ENCODE results near the gene MS4A13.
"Not testable (repeated sequence)": the region's sequence is repeated elsewhere in the genome, so short reads cannot be mapped to it uniquely, and the experiment has no call there.

MS4A13 gene

DNA sequence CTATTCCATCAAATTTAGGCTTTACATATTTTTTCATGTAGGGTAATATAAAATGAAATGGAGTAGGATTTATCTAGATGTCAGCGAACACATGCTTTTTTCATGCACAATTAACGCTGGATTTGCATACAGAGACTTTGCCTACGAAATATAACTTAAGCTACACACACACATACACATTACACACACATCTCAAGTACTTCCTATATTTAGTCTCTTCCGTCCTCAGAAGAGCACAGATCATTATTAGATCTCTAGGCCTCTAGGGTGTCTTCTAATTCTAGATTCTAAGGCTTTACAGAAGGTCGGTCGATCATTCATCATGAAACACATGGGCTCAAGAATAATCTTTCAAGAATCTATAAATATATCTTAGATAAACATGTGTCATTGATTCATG, 3.8 kb upstream of the MS4A13 start:
- H3K36me3 Mint-ChIP-seq: no peaks in the 10 kb centered on the region
- H3K27me3 Mint-ChIP-seq: peaks cover 6% of the 10 kb centered on the region
- no peak overlapping the region for H3K4me3 Mint-ChIP-seq
- no peaks in the 10 kb centered on the region for H3K4me1 Mint-ChIP-seq (ENCODE audit: low read depth)
- peaks cover 4% of the 10 kb centered on the region for H3K9me3 Mint-ChIP-seq (ENCODE audit: low read depth)
- no peak overlapping the region for H3K27ac Mint-ChIP-seq

DNA sequence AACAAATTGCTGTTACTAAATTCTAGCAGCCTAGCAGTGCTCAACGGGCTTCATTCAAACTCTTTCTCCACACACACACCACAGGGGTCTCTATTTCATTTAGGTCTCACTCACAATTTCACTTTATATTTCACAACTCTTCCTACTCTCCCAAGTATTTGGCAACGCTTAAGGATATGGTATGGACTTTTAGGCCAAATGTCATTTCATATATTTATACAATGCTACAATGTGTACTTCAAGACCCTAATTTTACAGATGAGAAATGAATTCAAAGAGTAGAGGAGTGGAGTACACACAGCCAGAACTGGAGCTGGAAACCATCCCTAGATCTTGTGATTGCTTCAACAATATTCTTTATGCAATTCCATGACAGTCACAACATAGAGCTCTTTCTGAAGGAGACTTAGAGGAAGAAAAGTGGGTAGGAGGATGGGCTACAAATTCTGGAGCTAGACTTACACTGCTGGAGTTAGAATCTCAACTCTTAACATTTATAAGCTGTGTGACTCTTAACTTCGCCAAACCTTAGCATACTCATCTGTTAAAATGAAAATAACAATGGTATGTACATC, 2.5 kb upstream of the MS4A13 start:
- peaks cover 4% of the 10 kb centered on the region for H3K9me3 Mint-ChIP-seq (ENCODE audit: low read depth)

DNA sequence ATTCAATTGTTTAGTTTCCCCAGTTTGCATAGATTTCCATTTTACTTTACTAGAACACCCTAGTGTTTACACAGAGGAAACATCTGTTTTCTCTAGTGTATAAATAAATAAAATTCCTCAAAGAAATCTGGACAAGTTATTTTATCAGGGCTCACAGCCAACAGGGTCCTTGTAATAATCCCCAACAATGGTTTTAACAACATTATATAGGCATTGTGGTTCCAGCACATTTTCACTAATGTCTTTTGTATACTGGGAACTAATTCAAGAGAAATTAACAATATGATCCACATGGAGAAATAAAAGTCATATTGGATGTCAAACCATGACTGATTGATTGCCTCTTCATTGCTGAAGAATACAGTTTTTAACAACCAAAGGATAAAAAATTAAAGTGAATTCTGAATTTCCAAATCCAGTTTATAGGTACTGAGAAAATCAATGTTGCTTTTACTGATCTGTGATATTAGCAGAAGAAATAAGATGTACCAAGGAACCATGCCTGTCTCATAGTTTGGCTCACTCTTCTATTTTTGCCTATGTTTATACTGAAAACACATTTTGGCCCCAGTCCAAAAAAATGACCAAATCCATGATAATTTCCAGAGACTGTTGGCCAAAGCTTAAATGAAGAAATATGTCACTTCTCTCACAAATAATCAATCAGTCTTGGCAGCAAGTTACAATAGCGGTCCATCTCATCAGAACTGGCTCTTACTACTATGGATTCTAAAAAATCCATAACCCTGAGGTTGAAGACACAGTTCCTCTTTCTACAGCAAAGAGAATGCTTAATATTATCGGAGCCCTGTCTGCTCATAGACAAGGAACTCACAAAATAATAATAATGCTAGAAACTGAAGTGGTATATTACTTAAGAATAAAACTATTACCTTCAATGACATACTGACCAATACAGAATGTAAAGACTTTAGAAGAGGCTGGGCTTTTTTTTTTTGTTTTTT, 1.4 kb upstream of the MS4A13 start:
- Mint-ChIP-seq H3K9me3 (ENCODE audit: low read depth) (peaks cover 4% of the 10 kb centered on the region), H3K36me3 (no peaks in the 10 kb centered on the region), H3K4me3 (no peak overlapping the region), H3K27me3 (peaks cover 12% of the 10 kb centered on the region), H3K27ac (no peak overlapping the region), H3K4me1 (ENCODE audit: low read depth) (no peaks in the 10 kb centered on the region)

More for the DNA sequence above, 2.5 kb upstream of the MS4A13 start:
- no peak overlapping the region for H3K27ac Mint-ChIP-seq
- H3K4me3 Mint-ChIP-seq: no peak overlapping the region
- no peaks in the 10 kb centered on the region for H3K36me3 Mint-ChIP-seq
- no peaks in the 10 kb centered on the region for H3K4me1 Mint-ChIP-seq (ENCODE audit: low read depth)
- H3K27me3 Mint-ChIP-seq: peaks cover 5% of the 10 kb centered on the region

DNA sequence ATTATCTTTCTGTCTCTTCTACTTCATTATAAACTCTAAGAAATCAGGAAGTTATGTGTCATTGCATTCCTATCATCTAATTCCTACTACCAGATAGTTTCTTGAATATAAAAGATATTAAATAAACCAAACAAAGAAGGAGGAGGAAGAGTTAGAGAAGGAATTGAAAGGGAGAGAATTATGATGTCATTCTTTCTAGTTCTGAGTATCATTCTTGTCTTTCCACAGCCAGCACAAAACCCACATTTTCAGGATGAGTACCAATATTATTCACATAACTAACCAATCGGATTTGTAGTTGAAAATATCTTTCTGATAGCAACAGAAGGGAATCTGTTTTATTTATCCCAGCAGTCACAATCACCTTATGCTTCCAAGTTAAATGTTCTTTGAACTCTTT, 13.3 kb downstream of the MS4A13 start:
- Mint-ChIP-seq H3K27me3 (peaks cover 12% of the 10 kb centered on the region), H3K27ac (no peak overlapping the region), H3K4me3 (no peak overlapping the region), H3K4me1 (ENCODE audit: low read depth) (no peaks in the 10 kb centered on the region), H3K9me3 (ENCODE audit: low read depth) (peaks cover 7% of the 10 kb centered on the region), H3K36me3 (no peaks in the 10 kb centered on the region)

DNA sequence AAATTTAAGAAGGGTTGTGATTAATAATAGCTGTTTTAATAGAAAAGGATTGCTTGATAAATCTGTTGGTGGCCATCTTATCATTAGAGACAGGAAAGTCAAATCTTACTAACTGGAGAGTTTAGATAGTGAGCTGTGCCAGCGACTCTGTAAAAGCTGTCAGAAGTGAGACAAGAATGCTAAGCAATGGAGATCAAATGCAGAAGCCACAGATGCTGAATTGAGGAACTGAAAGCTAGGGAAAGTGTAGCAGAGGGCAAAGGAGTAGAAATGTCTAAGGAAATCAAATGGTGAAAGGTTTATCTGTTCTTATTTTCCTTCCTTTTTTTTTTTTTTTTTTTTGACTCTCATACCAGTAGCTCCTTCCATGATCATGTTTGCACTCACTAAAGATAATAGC, 13.7 kb downstream of the MS4A13 start:
- Mint-ChIP-seq H3K4me3 (no peak overlapping the region), H3K9me3 (ENCODE audit: low read depth) (peaks cover 7% of the 10 kb centered on the region), H3K36me3 (no peaks in the 10 kb centered on the region), H3K27ac (no peak overlapping the region), H3K4me1 (ENCODE audit: low read depth) (no peaks in the 10 kb centered on the region), H3K27me3 (peaks cover 12% of the 10 kb centered on the region)

DNA sequence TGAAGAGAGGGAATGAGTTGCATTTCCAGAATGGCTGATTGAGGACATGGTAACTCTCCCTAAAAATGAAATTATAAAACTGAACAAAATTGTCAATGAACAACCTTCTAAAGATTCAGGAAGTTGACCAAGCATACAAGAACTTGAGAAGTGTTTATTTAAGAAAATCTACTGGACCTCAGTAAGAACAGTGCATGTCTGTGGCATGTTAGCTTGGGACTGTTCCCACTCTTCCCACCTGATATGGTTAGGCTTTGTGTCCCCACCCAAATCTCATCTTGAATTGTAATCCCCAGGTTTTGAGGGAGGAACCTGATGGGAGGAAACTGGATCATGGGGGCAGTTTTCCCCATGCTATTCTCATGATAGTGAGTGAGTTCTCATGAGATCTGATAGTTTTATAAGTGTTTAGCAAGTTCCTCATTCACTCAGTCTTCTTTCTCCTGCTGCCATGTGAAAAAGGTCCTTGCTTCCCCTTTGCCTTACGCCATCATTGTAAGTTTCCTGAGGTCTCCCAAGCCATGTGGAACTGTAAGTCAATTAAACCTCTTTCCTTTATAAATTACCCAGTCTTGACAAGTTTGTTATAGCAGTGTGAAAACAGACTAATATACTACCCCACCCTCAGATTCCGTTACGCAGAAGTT, 15.4 kb downstream of the MS4A13 start:
- Mint-ChIP-seq H3K9me3 (ENCODE audit: low read depth) (peaks cover 7% of the 10 kb centered on the region), H3K4me1 (ENCODE audit: low read depth) (no peaks in the 10 kb centered on the region), H3K27ac (no peak overlapping the region), H3K4me3 (no peak overlapping the region), H3K36me3 (no peaks in the 10 kb centered on the region), H3K27me3 (peaks cover 12% of the 10 kb centered on the region)

DNA sequence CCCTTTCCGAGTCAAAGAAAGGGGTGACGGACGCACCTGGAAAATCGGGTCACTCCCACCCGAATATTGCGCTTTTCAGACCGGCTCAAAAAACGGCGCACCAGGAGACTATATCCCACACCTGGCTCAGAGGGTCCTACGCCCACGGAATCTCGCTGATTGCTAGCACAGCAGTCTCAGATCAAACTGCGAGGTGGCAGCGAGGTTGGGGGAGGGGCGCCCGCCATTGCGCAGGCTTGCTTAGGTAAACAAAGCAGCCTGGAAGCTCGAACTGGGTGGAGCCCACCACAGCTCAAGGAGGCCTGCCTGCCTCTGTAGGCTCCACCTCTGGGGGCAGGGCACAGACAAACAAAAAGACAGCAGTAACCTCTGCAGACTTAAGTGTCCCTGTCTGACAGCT, 17.2 kb downstream of the MS4A13 start:
- H3K27ac Mint-ChIP-seq; H3K36me3 Mint-ChIP-seq; H3K4me3 Mint-ChIP-seq; H3K9me3 Mint-ChIP-seq (ENCODE audit: low read depth); H3K4me1 Mint-ChIP-seq (ENCODE audit: low read depth): not testable (repeated sequence)
- H3K27me3 Mint-ChIP-seq: peaks cover 12% of the 10 kb centered on the region

DNA sequence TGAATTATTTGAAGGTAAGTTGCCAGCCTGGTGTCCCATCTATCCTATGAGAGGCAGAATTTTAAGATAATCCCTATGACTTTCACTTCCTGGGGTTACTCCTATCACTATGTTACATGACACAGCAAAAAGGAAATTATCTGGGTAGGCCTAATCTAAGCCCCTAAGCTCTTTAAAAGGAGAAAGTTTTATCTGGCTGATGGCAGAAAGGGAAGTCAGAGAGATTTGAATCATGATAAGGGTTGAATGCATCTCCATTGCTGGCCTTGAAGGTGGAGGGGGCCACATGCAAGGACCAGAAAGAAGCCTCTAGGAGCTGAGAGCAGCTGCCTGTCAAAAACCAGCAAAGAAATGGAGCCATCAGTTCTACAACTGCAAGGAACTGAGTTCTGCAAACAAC, 23.4 kb downstream of the MS4A13 start:
- not testable (repeated sequence) for H3K4me3 Mint-ChIP-seq; H3K4me1 Mint-ChIP-seq (ENCODE audit: low read depth); H3K27ac Mint-ChIP-seq; H3K27me3 Mint-ChIP-seq; H3K36me3 Mint-ChIP-seq; H3K9me3 Mint-ChIP-seq (ENCODE audit: low read depth)

DNA sequence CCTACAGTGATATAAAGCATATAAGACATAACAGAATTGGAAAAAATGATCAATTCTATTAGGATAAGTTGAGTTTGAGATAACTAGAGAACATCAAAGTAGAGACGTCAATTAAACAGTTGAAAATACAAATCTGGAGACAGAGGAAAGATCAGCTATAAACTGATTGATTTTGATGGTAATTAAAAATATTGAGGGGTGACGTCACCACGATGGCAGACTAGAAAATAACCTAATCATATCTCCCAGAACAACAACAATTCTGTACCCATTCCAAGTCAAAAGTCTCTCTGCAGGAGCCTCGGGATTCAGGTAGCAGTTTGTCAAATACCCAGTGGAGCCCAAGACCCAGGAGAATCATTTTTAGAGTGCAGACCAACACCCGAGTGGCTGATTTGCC, 28.9 kb downstream of the MS4A13 start:
- H3K36me3 Mint-ChIP-seq: peaks cover 2% of the 10 kb centered on the region
- no peak overlapping the region for H3K4me3 Mint-ChIP-seq
- H3K27me3 Mint-ChIP-seq: peaks cover 9% of the 10 kb centered on the region
- H3K9me3 Mint-ChIP-seq (ENCODE audit: low read depth): peaks cover 4% of the 10 kb centered on the region
- H3K4me1 Mint-ChIP-seq (ENCODE audit: low read depth): no peaks in the 10 kb centered on the region
- H3K27ac Mint-ChIP-seq: no peak overlapping the region

DNA sequence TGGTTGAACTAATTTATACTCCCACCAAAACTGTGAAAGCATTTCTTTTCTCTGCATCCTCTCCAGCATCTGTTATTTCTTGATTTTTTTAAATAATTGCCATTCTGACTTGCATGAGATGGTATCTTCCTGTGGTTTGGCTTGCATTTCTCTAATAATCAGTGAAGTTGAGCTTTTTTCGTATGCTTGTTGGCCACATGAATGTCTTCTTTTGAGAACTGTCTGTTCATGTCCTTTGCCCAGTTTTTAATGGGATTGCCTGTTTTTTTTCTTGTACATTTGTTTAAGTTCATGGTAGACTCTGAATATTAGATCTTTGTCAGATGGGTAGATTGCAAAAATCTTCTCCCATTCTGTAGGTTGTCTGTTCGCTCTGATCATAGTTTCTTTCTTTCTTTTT, 46.1 kb downstream of the MS4A13 start:
- Mint-ChIP-seq H3K9me3 (ENCODE audit: low read depth) (peaks cover 15% of the 10 kb centered on the region), H3K27me3 (no peaks in the 10 kb centered on the region), H3K27ac (no peak overlapping the region), H3K36me3 (peaks cover 2% of the 10 kb centered on the region), H3K4me1 (ENCODE audit: low read depth) (no peaks in the 10 kb centered on the region), H3K4me3 (no peak overlapping the region)

DNA sequence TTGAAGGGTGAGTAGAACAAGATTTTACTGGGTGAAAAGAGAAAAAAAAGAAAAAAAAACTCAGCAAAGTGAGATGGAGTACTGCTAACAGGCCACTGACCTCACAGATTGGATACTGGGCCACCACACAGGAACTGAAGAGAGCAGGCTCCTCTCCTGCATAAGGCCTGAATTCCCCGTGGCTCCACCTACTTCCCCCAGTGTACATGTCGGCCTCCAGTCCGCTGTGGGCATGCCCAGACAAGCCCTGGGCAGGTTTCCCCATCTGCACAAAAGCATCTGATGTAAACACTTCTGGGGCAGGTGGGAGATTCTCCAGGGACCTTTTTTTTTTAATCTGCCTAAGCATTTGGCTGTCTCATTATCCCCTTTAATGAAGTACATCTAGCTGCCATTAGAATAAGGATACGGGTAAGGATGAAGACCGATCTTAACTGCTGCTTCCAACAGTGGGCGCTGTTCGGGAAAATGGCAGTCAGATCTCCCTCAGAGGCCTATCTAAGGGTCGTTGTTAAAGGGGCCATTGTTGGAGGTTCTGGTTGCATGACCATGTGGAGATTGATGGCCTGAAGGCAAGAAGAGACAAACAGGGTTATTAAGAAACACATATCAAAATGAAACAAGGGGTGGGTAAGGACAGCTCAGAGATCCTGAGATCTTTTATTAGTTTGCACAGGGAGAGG, 48.5 kb downstream of the MS4A13 start:
- Mint-ChIP-seq H3K4me3 (no peak overlapping the region), H3K9me3 (ENCODE audit: low read depth) (peaks cover 6% of the 10 kb centered on the region), H3K27ac (no peak overlapping the region), H3K36me3 (peaks cover 2% of the 10 kb centered on the region), H3K27me3 (peaks cover 6% of the 10 kb centered on the region), H3K4me1 (ENCODE audit: low read depth) (no peaks in the 10 kb centered on the region)

DNA sequence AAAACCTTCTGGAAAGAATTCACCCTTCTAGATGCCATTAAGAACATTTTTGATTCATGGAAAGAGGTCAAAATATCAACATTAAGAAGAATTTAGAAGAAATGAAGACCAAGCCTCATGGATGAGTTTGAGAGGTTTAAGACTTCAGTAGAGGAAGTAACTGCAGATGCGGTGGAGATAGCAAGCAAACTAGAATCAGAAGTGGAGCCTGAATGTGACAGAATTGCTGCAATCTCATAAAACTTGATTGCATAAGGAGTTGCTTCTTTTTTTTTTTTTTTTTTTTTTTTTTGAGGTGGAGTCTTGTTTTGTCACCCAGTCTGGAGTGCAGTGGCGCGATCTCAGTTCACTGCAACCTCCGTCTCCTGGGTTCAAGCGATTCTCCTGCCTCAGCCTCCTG, 51.6 kb downstream of the MS4A13 start:
- H3K9me3 Mint-ChIP-seq (ENCODE audit: low read depth): no peaks in the 10 kb centered on the region
- no peak overlapping the region for H3K27ac Mint-ChIP-seq
- no peak overlapping the region for H3K4me3 Mint-ChIP-seq
- H3K4me1 Mint-ChIP-seq (ENCODE audit: low read depth): no peaks in the 10 kb centered on the region
- peaks cover 9% of the 10 kb centered on the region for H3K27me3 Mint-ChIP-seq
- H3K36me3 Mint-ChIP-seq: no peaks in the 10 kb centered on the region

DNA sequence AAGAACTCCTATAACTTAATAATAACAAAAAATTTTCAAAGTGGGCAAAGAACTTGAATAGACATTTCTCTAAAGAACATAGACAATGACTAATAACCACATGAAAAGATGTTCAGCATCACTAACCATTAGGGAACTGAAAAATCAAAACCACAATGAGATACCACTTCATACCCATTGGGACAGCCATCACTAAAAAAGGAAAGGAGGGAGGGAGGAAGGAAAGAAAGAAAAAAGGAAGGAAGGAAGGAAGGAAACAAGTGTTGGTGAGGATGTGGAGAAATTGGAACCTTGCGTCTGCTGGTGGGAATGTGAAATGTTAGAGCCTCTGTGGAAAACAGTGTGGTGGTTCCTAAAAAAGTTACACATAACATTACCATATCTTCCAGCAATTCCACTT, 55.8 kb downstream of the MS4A13 start:
- Mint-ChIP-seq H3K4me1 (ENCODE audit: low read depth) (no peaks in the 10 kb centered on the region), H3K4me3 (no peak overlapping the region), H3K27ac (no peak overlapping the region)

DNA sequence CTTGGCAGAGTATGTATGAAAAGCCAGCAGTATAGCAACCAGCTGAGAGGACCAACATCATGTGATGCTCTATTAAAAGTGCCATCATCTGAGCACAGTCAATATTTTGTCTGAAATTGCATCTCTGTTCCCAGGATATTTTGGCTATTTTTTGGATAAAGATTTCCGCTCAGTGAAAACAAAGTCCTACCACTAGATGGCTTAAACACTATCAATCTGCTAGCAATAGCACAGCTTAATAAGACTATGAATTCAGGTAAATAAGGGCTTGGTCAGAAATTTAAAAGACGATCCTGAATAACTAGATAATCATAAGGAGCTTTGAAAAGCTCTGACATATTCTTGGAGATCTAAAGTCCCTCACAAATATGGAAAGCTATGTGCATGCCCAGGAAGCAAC, 74.4 kb downstream of the MS4A13 start:
- Mint-ChIP-seq H3K9me3 (ENCODE audit: low read depth) (peaks cover 12% of the 10 kb centered on the region), H3K4me3 (no peak overlapping the region), H3K27ac (no peak overlapping the region), H3K27me3 (no peaks in the 10 kb centered on the region), H3K36me3 (no peaks in the 10 kb centered on the region), H3K4me1 (ENCODE audit: low read depth) (no peaks in the 10 kb centered on the region)

More for the DNA sequence above, 55.8 kb downstream of the MS4A13 start:
- Mint-ChIP-seq H3K9me3 (ENCODE audit: low read depth) (no peaks in the 10 kb centered on the region), H3K27me3 (peaks cover 12% of the 10 kb centered on the region), H3K36me3 (no peaks in the 10 kb centered on the region)
